ENCODE results near the gene ELF5. TPM values are rescaled to one million over a fixed set of nuclear protein-coding genes. Genes with fewer than 3 reads are reported as not detected.

ELF5 gene
- total and polyA plus RNA-seq, 2 donors (not counting 3 experiments of a cell fraction or from before 2014, with no cell fraction given), result not detected

GRCh38 chr11:34516247-34517040 is 2.9 kb upstream of the ELF5 start:
- POLR2A ChIA-PET, result no interaction called here

More at GRCh38 chr11:34516247-34517040, 2.9 kb upstream of the ELF5 start:
- BruUV-seq (replicated peaks), result no TSS peak
- no peak overlapping the region for H3K27ac ChIP-seq (ENCODE audit: insufficient read depth, low read depth, low read length)
- intact Hi-C loops (cut with micrococcal nuclease), result no loop called here
- dilution Hi-C loops (cut with MboI; ENCODE audit: extremely low pct_ligation_motif_present, low sequenced_read_pairs), result no loop called here
- H3K9me3 ChIP-seq (replicated peaks; ENCODE audit: control insufficient read depth, insufficient read depth, low read length), result no peaks in the 10 kb centered on the region
- no peaks in the 10 kb centered on the region for H3K27me3 ChIP-seq (ENCODE audit: control insufficient read depth in 2 of 2, insufficient read depth in 2 of 2, low read length in 2 of 2)
- no peak overlapping the region for H2AFZ ChIP-seq (ENCODE audit: low read depth, low read length)
- H3K9me1 ChIP-seq (replicated peaks; ENCODE audit: control insufficient read depth, extremely low read depth, insufficient read depth, low read length), result no peaks in the 10 kb centered on the region
- H3K36me3 ChIP-seq (ENCODE audit: control insufficient read depth in 2 of 2, extremely low read depth in 1 of 2, insufficient read depth in 2 of 2, low read length in 2 of 2), result no peaks in the 10 kb centered on the region
- H3K9ac ChIP-seq (replicated peaks; ENCODE audit: extremely low read depth, insufficient read depth, low read length), result no peak overlapping the region
- no peak for DNase-seq (ENCODE audit: low read depth, low spot score)
- no peak overlapping the region for H3K4me2 ChIP-seq (ENCODE audit: insufficient read depth, low read length)
- FAIRE-seq, result no peak
- no peaks in the 10 kb centered on the region for H3K4me1 ChIP-seq (ENCODE audit: control insufficient read depth, extremely low read depth, insufficient read depth, low read length)
- TF ChIP-seq POLR2AphosphoS5 (IDR thresholded peaks at IDR 0.05; ENCODE audit: insufficient read depth, low read depth, low read length), result no peak
- TF ChIP-seq EZH2 (IDR thresholded peaks at IDR 0.05; ENCODE audit: borderline replicate concordance, low read depth, low read length, severe bottlenecking), result no peak
- no peak for TF ChIP-seq JUN (IDR thresholded peaks at IDR 0.05; ENCODE audit: borderline replicate concordance, insufficient read depth, insufficient read length, low read depth)
- TF ChIP-seq GATA2 (IDR thresholded peaks at IDR 0.05; ENCODE audit: insufficient read depth, insufficient read length, low read depth, low read length), result no peak
- TF ChIP-seq MAX (IDR thresholded peaks at IDR 0.05; ENCODE audit: insufficient read depth, insufficient read length), result no peak
- TF ChIP-seq MYC (IDR thresholded peaks at IDR 0.05; ENCODE audit: low read depth, low read length), result no peak
- TF ChIP-seq FOS (IDR thresholded peaks at IDR 0.05; ENCODE audit: borderline replicate concordance, insufficient read depth, low read length), result no peak
- no peak for TF ChIP-seq POLR2A (IDR thresholded peaks at IDR 0.05; ENCODE audit: low read depth, low read length)
- no peak for TF ChIP-seq CTCF (IDR thresholded peaks at IDR 0.05; ENCODE audit: extremely low read depth in 1 of 2, insufficient read depth in 1 of 2, low read depth in 1 of 2, low read length in 2 of 2)
- no peaks in the 10 kb centered on the region for H3K79me2 ChIP-seq (ENCODE audit: control insufficient read depth, insufficient read depth, low read length)
- CTCF ChIA-PET, result no interaction called here
- no peaks in the 10 kb centered on the region for H4K20me1 ChIP-seq (replicated peaks; ENCODE audit: control insufficient read depth, extremely low read depth, insufficient read depth, low read length)
- no peak overlapping the region for H3K4me3 ChIP-seq (replicated peaks in 1 of 3; ENCODE audit: insufficient read depth in 1 of 3, low read depth in 1 of 3, low read length in 3 of 3)

All from endothelial cell of umbilical vein (primary cell).